Thyroid gland (tissue), 4 donors: ENCODE data around the gene CCDC63.

Experiments used
- CTCF ChIP-seq, 6 experiments: fragments of 200-600 bp in 3 of 6; fragments of 450-650 bp in 3 of 6; sonication (generic) in 3 of 6; IDR thresholded peaks; one replicate each; pipeline ENCODE4 v1.5.1; 2016 to 2019; ENCODE audit warnings: antibody characterized with exemption in 6 of 6, mild to moderate bottlenecking in 2 of 6, inconsistent platforms in 1 of 6, moderate library complexity in 1 of 6
- POLR2A ChIP-seq, 2 donors: fragments of 450-650 bp; IDR thresholded peaks; one replicate each; pipeline ENCODE4 v1.6.1; 2017; ENCODE audit warnings: antibody characterized with exemption in 2 of 2, mild to moderate bottlenecking in 2 of 2, moderate library complexity in 1 of 2

- TF ChIP-seq CTCF (IDR thresholded peaks at IDR 0.05) (no peak), POLR2A (IDR thresholded peaks at IDR 0.05) (no peak)
These were observed 27.6 kb upstream of the CCDC63 start for GRCh38 chr12:110819150-110819549.
